GM20000 (cell line): ENCODE data around the gene IL1R2.

Experiments used
- DNase-seq: peaks from one replicate; pipeline ENCODE4 v3.0.0; 2012; ENCODE audit warnings: low spot score
- CTCF ChIP-seq: IDR thresholded peaks from 2 replicates; pipeline ENCODE4 v1.5.1; 2012; ENCODE audit warnings: mild to moderate bottlenecking, control low read depth; ENCODE audit errors: extremely low read depth, missing control alignments

Gene IL1R2

DNA sequence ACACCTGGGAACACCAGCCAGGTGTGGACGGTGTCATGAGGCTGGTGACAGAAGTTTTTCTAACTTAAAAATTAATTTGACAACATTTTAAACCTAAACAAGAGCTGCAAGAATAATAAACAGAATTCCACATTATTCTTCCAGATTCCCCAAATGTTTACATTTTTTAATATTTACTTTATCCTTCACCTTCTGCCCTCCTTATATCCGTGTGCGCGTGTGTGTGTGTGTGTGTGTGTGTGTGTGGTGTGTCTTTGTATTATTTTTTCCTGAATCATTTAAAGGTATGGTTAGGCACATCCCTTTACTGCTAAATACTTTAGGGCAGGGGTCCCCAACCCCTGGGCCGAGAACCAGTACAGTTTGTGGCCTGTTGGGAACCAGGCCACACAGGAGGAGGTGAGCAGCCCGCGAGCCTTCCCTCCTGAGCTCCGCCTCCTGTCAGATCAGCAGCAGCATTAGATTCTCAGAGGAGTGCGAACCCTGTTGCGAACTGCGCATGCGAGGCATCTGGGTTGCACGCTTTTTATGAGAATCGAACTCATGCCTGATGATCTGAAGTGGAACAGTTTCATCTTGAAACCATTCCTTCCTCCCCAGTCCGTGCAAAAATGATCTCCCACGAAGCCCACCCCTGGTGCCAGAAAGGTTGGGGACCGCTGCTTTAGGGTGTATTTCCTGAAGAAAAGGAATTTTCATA lies 16.4 kb upstream of the IL1R2 start:
- DNase-seq = no peak
- no peak for TF ChIP-seq CTCF

DNA sequence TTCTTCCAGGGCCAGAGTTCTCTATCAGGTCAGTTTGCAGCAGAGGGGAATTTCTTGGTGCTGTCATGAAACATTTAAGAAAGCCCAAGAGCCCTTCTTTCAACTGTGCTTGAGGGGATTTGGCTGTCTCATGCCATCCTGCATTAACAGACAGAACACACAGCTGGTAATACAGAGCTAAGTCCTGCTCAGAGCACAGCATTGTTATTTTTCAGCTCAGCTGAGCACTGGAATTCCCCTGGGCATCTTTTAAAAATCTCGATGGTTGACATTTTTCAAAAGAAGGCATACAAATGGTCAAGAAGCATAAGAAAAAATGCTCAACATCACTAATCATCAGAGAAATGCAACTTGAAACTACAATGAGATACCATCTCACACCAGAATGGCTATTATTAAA lies 14.9 kb upstream of the IL1R2 start:
- no peak for DNase-seq
- no peak for TF ChIP-seq CTCF

GRCh38 chr2:101980368-101980767 lies 11.4 kb upstream of the IL1R2 start:
- no peak for TF ChIP-seq CTCF

DNA sequence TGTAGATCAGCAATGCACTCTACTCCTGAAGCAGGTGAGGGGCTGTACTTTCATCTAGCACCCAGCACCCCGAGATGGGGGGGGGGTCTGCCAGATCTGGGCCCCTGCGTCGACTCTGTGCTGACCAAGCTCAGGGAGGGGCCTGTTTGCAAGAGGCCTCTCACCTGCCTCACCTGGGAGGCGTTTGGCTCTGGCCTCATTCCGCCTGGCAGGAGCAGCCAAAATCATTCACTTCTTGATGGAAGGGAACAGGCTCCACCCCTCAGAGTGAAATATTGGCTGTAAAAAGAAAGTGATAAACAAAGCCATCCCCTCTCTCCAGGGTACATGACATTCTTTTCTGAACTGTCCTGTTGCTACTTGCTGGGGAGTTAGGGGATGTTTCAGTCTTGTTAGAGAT lies 10.7 kb upstream of the IL1R2 start:
- no peak for TF ChIP-seq CTCF
- no peak for DNase-seq

More at GRCh38 chr2:101980368-101980767, 11.4 kb upstream of the IL1R2 start:
- no peak for DNase-seq

GRCh38 chr2:101981504-101981903 lies 10.3 kb upstream of the IL1R2 start:
- no peak for TF ChIP-seq CTCF
- no peak for DNase-seq

DNA sequence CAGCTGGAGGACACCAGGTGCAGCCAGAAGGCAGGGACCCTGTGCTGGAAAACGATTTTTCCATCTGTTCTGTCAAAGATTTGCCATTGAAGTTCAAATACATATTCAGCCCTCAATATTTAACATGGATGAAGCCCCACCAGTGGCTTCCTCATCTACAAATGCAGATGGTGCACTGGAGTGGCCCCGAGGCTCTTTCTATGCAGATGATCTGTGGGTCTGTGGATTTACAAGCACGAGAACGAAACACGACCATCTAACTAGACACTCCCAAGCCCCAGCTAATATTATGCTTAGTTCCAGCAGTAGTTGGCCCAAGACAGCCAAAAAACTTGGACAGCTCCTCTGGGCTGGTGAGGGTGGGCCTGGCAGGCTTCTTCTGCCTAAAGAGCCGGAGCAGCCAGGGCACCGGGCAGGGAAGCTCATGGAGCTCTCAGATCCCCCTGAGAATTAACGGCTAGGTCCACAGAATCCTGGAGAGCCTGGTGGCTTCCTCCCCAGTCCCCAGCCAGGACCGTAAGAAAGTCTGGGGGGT lies 9.2 kb upstream of the IL1R2 start:
- no peak for DNase-seq
- no peak for TF ChIP-seq CTCF

- TF ChIP-seq CTCF = no peak
- DNase-seq = no peak
Measured at GRCh38 chr2:101983486-101983885, 8.3 kb upstream of the IL1R2 start.
